ENCODE data around the gene PLXDC1. TPM values are rescaled to one million over a fixed set of nuclear protein-coding genes. Genes with fewer than 3 reads are reported as not detected.
A peak's percentile ranks its signal among the peaks of the same experiment; 100 is the strongest.

The PLXDC1 gene
- total RNA-seq, 1 donor from 2014 or later: under 0.01 TPM

- no peak for TF ChIP-seq CTCF (IDR thresholded peaks at IDR 0.05; ENCODE audit: insufficient read depth, low read length, severe bottlenecking)
- DNase-seq (ENCODE audit: low read depth) (peak; percentile 37), FAIRE-seq (no peak)
- no peaks in the 10 kb centered on the region for H3K27me3 ChIP-seq (ENCODE audit: control insufficient read depth, insufficient read depth, low read length)
- H3K36me3 ChIP-seq (ENCODE audit: control insufficient read depth, insufficient read depth, low read length): peaks cover 21% of the 10 kb centered on the region
- peak within 1 kb of the TSS; percentile 72 for H3K4me3 ChIP-seq (ENCODE audit: low read depth, low read length)
These were observed 46.1 kb upstream of the PLXDC1 start, which contains the start of gene CACNB1 for GRCh38 chr17:39197380-39198185. CACNB1 (minus strand) TSS chr17:39197669; CDS start chr17:39197495, 174 bp downstream.

- DNase-seq (ENCODE audit: low read depth): no peak
- Histone ChIP-seq H3K36me3 (ENCODE audit: control insufficient read depth, insufficient read depth, low read length) (peaks cover 16% of the 10 kb centered on the region), H3K27me3 (ENCODE audit: control insufficient read depth, insufficient read depth, low read length) (no peaks in the 10 kb centered on the region), H3K4me3 (ENCODE audit: low read depth, low read length) (peak overlapping the region; percentile 72)
- no peak for FAIRE-seq
- TF ChIP-seq CTCF (IDR thresholded peaks at IDR 0.05; ENCODE audit: insufficient read depth, low read length, severe bottlenecking): no peak
These were observed 45.4 kb upstream of the PLXDC1 start for GRCh38 chr17:39196808-39197291.

- no peaks in the 10 kb centered on the region for H3K27me3 ChIP-seq (ENCODE audit: control insufficient read depth, insufficient read depth, low read length)
- peaks cover 15% of the 10 kb centered on the region for H3K36me3 ChIP-seq (ENCODE audit: control insufficient read depth, insufficient read depth, low read length)
- no peak for DNase-seq (ENCODE audit: low read depth)
- H3K4me3 ChIP-seq (ENCODE audit: low read depth, low read length): peak overlapping the region; percentile 72
- FAIRE-seq: no peak
- TF ChIP-seq CTCF (IDR thresholded peaks at IDR 0.05; ENCODE audit: insufficient read depth, low read length, severe bottlenecking): no peak
These were observed 44.9 kb upstream of the PLXDC1 start for GRCh38 chr17:39196241-39196807.

- Histone ChIP-seq H3K4me3 (ENCODE audit: low read depth, low read length) (peak overlapping the region; percentile 3), H3K27me3 (ENCODE audit: control insufficient read depth, insufficient read depth, low read length) (no peaks in the 10 kb centered on the region), H3K36me3 (ENCODE audit: control insufficient read depth, insufficient read depth, low read length) (peaks cover 12% of the 10 kb centered on the region)
- peak; percentile 46 for DNase-seq (ENCODE audit: low read depth)
- no peak for TF ChIP-seq CTCF (IDR thresholded peaks at IDR 0.05; ENCODE audit: insufficient read depth, low read length, severe bottlenecking)
- FAIRE-seq: no peak
These were observed 44.2 kb upstream of the PLXDC1 start for GRCh38 chr17:39195568-39196160.

- FAIRE-seq: no peak
- DNase-seq (ENCODE audit: low read depth): no peak
- TF ChIP-seq CTCF (IDR thresholded peaks at IDR 0.05; ENCODE audit: insufficient read depth, low read length, severe bottlenecking): no peak
- no peak overlapping the region for H3K4me3 ChIP-seq (ENCODE audit: low read depth, low read length)
- H3K27me3 ChIP-seq (ENCODE audit: control insufficient read depth, insufficient read depth, low read length): no peaks in the 10 kb centered on the region
- H3K36me3 ChIP-seq (ENCODE audit: control insufficient read depth, insufficient read depth, low read length): peaks cover 12% of the 10 kb centered on the region
These were observed 43.6 kb upstream of the PLXDC1 start for GRCh38 chr17:39194985-39195524.

Measured in bronchial epithelial cell (primary cell).